ENCODE data around the gene PCED1B. TPM values are rescaled to one million over a fixed set of nuclear protein-coding genes. Genes with fewer than 3 reads are reported as not detected.

Gene PCED1B
- total RNA-seq, 1 experiment from 2014 or later = 0.86 TPM

GRCh38 chr12:47251919-47252318, 172.5 kb downstream of the PCED1B start:
- POLR2A ChIA-PET = no interaction called here
- no peaks in the 10 kb centered on the region for H3K9me2 ChIP-seq (ENCODE audit: insufficient read depth)
- H3K9me3 ChIP-seq (ENCODE audit: control insufficient read depth in 1 of 2, insufficient read depth in 1 of 2, low read depth in 1 of 2, low read length in 2 of 2) = no peaks in the 10 kb centered on the region
- no peak overlapping the region for H3K4me2 ChIP-seq (ENCODE audit: low read length)
- H4K20me1 ChIP-seq (ENCODE audit: insufficient read depth) = no peaks in the 10 kb centered on the region
- H3K27me3 ChIP-seq (ENCODE audit: insufficient read depth, low read length) = no peaks in the 10 kb centered on the region
- no peak overlapping the region for H3K27ac ChIP-seq (ENCODE audit: low read depth, low read length)
- H3K36me3 ChIP-seq (ENCODE audit: control insufficient read depth in 1 of 2, insufficient read depth in 2 of 2, low read length in 2 of 2) = no peaks in the 10 kb centered on the region
- intact Hi-C loops (cut with micrococcal nuclease) = no loop called here
- ATAC-seq (no peak), DNase-seq (ENCODE audit: low read depth, low spot score) (no peak)
- no TSS peak for BruUV-seq (replicated peaks)
- CTCF ChIA-PET = no interaction called here
- H3K79me2 ChIP-seq (ENCODE audit: insufficient read depth, low read length) = no peaks in the 10 kb centered on the region
- H3K4me1 ChIP-seq (ENCODE audit: control insufficient read depth in 1 of 2, insufficient read depth in 2 of 2, low read length in 2 of 2) = peaks cover 3 to 13% of the 10 kb centered on the region in 2 experiments; a peak in 2 of 4 replicates
- TF ChIP-seq POLR2AphosphoS5 (IDR thresholded peaks at IDR 0.05; ENCODE audit: low read depth, low read length) = no peak
- no peak for TF ChIP-seq POLR2A (IDR thresholded peaks at IDR 0.05; ENCODE audit: borderline replicate concordance, extremely low read depth, insufficient read depth, insufficient read length)
- TF ChIP-seq, protein P1, sequence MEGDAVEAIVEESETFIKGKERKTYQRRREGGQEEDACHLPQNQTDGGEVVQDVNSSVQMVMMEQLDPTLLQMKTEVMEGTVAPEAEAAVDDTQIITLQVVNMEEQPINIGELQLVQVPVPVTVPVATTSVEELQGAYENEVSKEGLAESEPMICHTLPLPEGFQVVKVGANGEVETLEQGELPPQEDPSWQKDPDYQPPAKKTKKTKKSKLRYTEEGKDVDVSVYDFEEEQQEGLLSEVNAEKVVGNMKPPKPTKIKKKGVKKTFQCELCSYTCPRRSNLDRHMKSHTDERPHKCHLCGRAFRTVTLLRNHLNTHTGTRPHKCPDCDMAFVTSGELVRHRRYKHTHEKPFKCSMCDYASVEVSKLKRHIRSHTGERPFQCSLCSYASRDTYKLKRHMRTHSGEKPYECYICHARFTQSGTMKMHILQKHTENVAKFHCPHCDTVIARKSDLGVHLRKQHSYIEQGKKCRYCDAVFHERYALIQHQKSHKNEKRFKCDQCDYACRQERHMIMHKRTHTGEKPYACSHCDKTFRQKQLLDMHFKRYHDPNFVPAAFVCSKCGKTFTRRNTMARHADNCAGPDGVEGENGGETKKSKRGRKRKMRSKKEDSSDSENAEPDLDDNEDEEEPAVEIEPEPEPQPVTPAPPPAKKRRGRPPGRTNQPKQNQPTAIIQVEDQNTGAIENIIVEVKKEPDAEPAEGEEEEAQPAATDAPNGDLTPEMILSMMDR (IDR thresholded peaks at IDR 0.05 in 2 of 3, conservative IDR thresholded peaks at IDR 0.05 in 1 of 3; ENCODE audit: borderline replicate concordance in 1 of 3, insufficient read depth in 1 of 3, low read depth in 2 of 3, low read length in 2 of 3) = no peak
- no peak overlapping the region for H2AFZ ChIP-seq (ENCODE audit: low read depth, low read length, poor library complexity, severe bottlenecking)
- RAD21 ChIA-PET (ENCODE audit: low non-redundant PET in 1 of 2, low total read pairs in 2 of 2, uncharacterized antibody in 2 of 2, unreplicated experiment in 2 of 2) = interaction anchor here in 1 of 2 experiments (0.5 kb wide), 1 partner anchor 120 kb away, joined by 3 read pairs; no protein-coding TSS in a partner anchor
- H3K9ac ChIP-seq (ENCODE audit: low read length) = no peak overlapping the region
- no peak overlapping the region for H3K4me3 ChIP-seq (replicated peaks in 1 of 2; ENCODE audit: low read depth in 1 of 2, low read length in 2 of 2)

GRCh38 chr12:47264951-47265350, 185.5 kb downstream of the PCED1B start:
- Histone ChIP-seq H3K4me1 (ENCODE audit: control insufficient read depth in 1 of 2, insufficient read depth in 2 of 2, low read length in 2 of 2) (peaks cover 0 to 1% of the 10 kb centered on the region in 2 experiments; a peak in 2 of 4 replicates), H3K9me3 (ENCODE audit: control insufficient read depth in 1 of 2, insufficient read depth in 1 of 2, low read depth in 1 of 2, low read length in 2 of 2) (no peaks in the 10 kb centered on the region), H3K79me2 (ENCODE audit: insufficient read depth, low read length) (no peaks in the 10 kb centered on the region), H2AFZ (ENCODE audit: low read depth, low read length, poor library complexity, severe bottlenecking) (no peak overlapping the region), H3K36me3 (ENCODE audit: control insufficient read depth in 1 of 2, insufficient read depth in 2 of 2, low read length in 2 of 2) (no peaks in the 10 kb centered on the region), H3K9me2 (ENCODE audit: insufficient read depth) (no peaks in the 10 kb centered on the region), H3K4me2 (ENCODE audit: low read length) (no peak overlapping the region), H3K27ac (ENCODE audit: low read depth, low read length) (no peak overlapping the region), H4K20me1 (ENCODE audit: insufficient read depth) (no peaks in the 10 kb centered on the region), H3K9ac (ENCODE audit: low read length) (no peak overlapping the region), H3K27me3 (ENCODE audit: insufficient read depth, low read length) (no peaks in the 10 kb centered on the region), H3K4me3 (replicated peaks in 1 of 2; ENCODE audit: low read depth in 1 of 2, low read length in 2 of 2) (no peak overlapping the region)
- ChIA-PET POLR2A (no interaction called here), CTCF (no interaction called here), RAD21 (ENCODE audit: low non-redundant PET in 1 of 2, low total read pairs in 2 of 2, uncharacterized antibody in 2 of 2, unreplicated experiment in 2 of 2) (no interaction called here)
- intact Hi-C loops (cut with micrococcal nuclease) = no loop called here
- DNase-seq (ENCODE audit: low read depth, low spot score) (no peak), ATAC-seq (no peak)
- no TSS peak for BruUV-seq (replicated peaks)
- TF ChIP-seq, protein P2, sequence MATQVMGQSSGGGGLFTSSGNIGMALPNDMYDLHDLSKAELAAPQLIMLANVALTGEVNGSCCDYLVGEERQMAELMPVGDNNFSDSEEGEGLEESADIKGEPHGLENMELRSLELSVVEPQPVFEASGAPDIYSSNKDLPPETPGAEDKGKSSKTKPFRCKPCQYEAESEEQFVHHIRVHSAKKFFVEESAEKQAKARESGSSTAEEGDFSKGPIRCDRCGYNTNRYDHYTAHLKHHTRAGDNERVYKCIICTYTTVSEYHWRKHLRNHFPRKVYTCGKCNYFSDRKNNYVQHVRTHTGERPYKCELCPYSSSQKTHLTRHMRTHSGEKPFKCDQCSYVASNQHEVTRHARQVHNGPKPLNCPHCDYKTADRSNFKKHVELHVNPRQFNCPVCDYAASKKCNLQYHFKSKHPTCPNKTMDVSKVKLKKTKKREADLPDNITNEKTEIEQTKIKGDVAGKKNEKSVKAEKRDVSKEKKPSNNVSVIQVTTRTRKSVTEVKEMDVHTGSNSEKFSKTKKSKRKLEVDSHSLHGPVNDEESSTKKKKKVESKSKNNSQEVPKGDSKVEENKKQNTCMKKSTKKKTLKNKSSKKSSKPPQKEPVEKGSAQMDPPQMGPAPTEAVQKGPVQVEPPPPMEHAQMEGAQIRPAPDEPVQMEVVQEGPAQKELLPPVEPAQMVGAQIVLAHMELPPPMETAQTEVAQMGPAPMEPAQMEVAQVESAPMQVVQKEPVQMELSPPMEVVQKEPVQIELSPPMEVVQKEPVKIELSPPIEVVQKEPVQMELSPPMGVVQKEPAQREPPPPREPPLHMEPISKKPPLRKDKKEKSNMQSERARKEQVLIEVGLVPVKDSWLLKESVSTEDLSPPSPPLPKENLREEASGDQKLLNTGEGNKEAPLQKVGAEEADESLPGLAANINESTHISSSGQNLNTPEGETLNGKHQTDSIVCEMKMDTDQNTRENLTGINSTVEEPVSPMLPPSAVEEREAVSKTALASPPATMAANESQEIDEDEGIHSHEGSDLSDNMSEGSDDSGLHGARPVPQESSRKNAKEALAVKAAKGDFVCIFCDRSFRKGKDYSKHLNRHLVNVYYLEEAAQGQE (IDR thresholded peaks at IDR 0.05; ENCODE audit: low read depth) = no peak
- TF ChIP-seq CBX3 (IDR thresholded peaks at IDR 0.05; ENCODE audit: low read depth) (no peak), SRF (IDR thresholded peaks at IDR 0.05; ENCODE audit: low read depth) (no peak), EZH2 (IDR thresholded peaks at IDR 0.05) (no peak), POLR2AphosphoS5 (IDR thresholded peaks at IDR 0.05; ENCODE audit: low read depth, low read length) (no peak)
- TF ChIP-seq, protein P1 (IDR thresholded peaks at IDR 0.05 in 2 of 3, conservative IDR thresholded peaks at IDR 0.05 in 1 of 3; ENCODE audit: borderline replicate concordance in 1 of 3, insufficient read depth in 1 of 3, low read depth in 2 of 3, low read length in 2 of 3) = no peak
- TF ChIP-seq, protein P3, sequence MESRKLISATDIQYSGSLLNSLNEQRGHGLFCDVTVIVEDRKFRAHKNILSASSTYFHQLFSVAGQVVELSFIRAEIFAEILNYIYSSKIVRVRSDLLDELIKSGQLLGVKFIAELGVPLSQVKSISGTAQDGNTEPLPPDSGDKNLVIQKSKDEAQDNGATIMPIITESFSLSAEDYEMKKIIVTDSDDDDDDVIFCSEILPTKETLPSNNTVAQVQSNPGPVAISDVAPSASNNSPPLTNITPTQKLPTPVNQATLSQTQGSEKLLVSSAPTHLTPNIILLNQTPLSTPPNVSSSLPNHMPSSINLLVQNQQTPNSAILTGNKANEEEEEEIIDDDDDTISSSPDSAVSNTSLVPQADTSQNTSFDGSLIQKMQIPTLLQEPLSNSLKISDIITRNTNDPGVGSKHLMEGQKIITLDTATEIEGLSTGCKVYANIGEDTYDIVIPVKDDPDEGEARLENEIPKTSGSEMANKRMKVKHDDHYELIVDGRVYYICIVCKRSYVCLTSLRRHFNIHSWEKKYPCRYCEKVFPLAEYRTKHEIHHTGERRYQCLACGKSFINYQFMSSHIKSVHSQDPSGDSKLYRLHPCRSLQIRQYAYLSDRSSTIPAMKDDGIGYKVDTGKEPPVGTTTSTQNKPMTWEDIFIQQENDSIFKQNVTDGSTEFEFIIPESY (IDR thresholded peaks at IDR 0.05; ENCODE audit: extremely low read depth, insufficient replicate concordance, low read length) = no peak

Measured in HCT116 (cell line).